SK-N-SH (cell line): Measurements from ENCODE around the gene FAM227A.

Source experiments
- FOXJ3 ChIP-seq: sonication (generic); formaldehyde crosslinking; IDR thresholded peaks from 2 replicates; pipeline ENCODE4 v1.5.1; 2020; ENCODE audit warnings: mild to moderate bottlenecking, missing genetic modification reagents
- MXI1 ChIP-seq: IDR thresholded peaks from 2 replicates; pipeline ENCODE4 v1.6.1; 2012; ENCODE audit warnings: mild to moderate bottlenecking, low read depth, low read length, improper control_type of control experiment
- TF ChIP-seq, protein P1 (sequence below): fragments of 150-350 bp; IDR thresholded peaks from 2 replicates; pipeline ENCODE4 v1.6.1; 2016; ENCODE audit warnings: mild to moderate bottlenecking, low read depth, low read length
- TF ChIP-seq, protein P2 (sequence below): fragments of 200-600 bp; sonication (generic); IDR thresholded peaks from 2 replicates; pipeline ENCODE4 v1.6.1; 2017; ENCODE audit warnings: antibody characterized with exemption, mild to moderate bottlenecking, moderate library complexity

DNA sequence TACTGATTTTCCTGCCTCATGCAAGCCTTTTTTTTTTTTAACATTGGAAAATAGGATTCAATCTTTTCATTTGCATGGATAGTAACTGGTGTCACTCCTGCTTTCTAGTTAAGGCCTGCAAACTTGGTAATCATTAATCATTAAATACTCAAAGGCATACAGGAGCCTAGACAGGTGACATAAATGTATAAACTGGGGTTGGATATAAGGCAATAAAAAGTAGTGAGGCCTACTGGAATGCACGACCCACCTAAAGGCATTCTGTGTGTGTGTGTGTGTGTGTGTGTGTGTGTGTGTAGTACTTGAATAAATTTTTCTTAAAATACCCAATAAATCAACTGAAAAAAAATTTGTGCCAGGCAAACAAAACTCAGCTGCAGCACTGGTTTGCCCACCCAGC is 33.5 kb upstream of the FAM227A start:
- TF ChIP-seq, protein P1, sequence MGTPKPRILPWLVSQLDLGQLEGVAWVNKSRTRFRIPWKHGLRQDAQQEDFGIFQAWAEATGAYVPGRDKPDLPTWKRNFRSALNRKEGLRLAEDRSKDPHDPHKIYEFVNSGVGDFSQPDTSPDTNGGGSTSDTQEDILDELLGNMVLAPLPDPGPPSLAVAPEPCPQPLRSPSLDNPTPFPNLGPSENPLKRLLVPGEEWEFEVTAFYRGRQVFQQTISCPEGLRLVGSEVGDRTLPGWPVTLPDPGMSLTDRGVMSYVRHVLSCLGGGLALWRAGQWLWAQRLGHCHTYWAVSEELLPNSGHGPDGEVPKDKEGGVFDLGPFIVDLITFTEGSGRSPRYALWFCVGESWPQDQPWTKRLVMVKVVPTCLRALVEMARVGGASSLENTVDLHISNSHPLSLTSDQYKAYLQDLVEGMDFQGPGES: no peak
- TF ChIP-seq, protein P2, sequence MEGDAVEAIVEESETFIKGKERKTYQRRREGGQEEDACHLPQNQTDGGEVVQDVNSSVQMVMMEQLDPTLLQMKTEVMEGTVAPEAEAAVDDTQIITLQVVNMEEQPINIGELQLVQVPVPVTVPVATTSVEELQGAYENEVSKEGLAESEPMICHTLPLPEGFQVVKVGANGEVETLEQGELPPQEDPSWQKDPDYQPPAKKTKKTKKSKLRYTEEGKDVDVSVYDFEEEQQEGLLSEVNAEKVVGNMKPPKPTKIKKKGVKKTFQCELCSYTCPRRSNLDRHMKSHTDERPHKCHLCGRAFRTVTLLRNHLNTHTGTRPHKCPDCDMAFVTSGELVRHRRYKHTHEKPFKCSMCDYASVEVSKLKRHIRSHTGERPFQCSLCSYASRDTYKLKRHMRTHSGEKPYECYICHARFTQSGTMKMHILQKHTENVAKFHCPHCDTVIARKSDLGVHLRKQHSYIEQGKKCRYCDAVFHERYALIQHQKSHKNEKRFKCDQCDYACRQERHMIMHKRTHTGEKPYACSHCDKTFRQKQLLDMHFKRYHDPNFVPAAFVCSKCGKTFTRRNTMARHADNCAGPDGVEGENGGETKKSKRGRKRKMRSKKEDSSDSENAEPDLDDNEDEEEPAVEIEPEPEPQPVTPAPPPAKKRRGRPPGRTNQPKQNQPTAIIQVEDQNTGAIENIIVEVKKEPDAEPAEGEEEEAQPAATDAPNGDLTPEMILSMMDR: no peak
- no peak for TF ChIP-seq FOXJ3 (CRISPR knock-in tag)
- no peak for TF ChIP-seq MXI1
